GM12891 (cell line): ENCODE measurements around the gene C2orf76.

ENCODE experiments used
- POLR2A ChIP-seq: IDR thresholded peaks from 2 replicates; pipeline ENCODE4 v1.6.1; 2011; ENCODE audit warnings: low read depth, low read length, control low read depth
- POLR2AphosphoS5 ChIP-seq: IDR thresholded peaks from 2 replicates; pipeline ENCODE4 v1.6.1; 2011; ENCODE audit warnings: low read depth, low read length, control low read depth

GRCh38 chr2:119384971-119385370, 18.3 kb upstream of the C2orf76 start:
- TF ChIP-seq POLR2A (no peak), POLR2AphosphoS5 (no peak)
